HepG2 (cell line): ENCODE measurements around the gene TMTC1. TPM values are rescaled to one million over a fixed set of nuclear protein-coding genes. Genes with fewer than 3 reads are reported as not detected.

Experiments used
- ATAC-seq: fragments of 200-7000 bp; cut with Tn5 transposase; 3 replicates; pipeline ENCODE4 v1.9.1; 2020; ENCODE audit warnings: mild to moderate bottlenecking, moderate library complexity
- BruUV-seq: library from RNA; stranded (reverse); fragments of 400-500 nt; replicated peaks from 2 replicates; lab custom pipeline; 2021; lab: Mats Ljungman, UMichigan
- CTCF ChIA-PET: fragments of 300-600 bp; formaldehyde crosslinking; extraction: SDS; loops from one replicate; lab custom pipeline; 2021; ENCODE audit warnings: low total read pairs, inconsistent platforms, low intra/inter-chr PET ratio; lab: Yijun Ruan, JAX
- POLR2A ChIA-PET: fragments of 350-600 bp; sonication (Branson Sonifier 250); formaldehyde crosslinking; loops from one replicate; lab custom pipeline; 2020; ENCODE audit warnings: antibody characterized with exemption, inconsistent platforms; lab: Yijun Ruan, JAX
- DNase-seq: peaks from one replicate; pipeline ENCODE4 v3.0.0-alpha.2; 2015; ENCODE audit warnings: low spot score
- FAIRE-seq: peaks from 3 replicates; lab custom pipeline; 2011; peaks lifted over from hg19 to GRCh38; lab: Jason Lieb, UNC
- H2AFZ ChIP-seq: one replicate; pipeline ENCODE4 v1.6.1; 2011; ENCODE audit warnings: low read length, inconsistent platforms
- H3K27ac ChIP-seq: fragments of 300-600 bp; 3 replicates; pipeline ENCODE4 v1.8.0; 2011; ENCODE audit warnings: mixed run types, mild to moderate bottlenecking, mixed read lengths, low read length, inconsistent platforms; ENCODE audit not compliant: insufficient read depth; ENCODE audit errors: extremely low read length
- H3K27me3 ChIP-seq, 2 experiments: fragments of 200-600 bp in 1 of 2; 2 replicates in 1 of 2; 3 replicates in 1 of 2; pipeline versions ENCODE4 v1.6.0 to v1.8.0; 2011; ENCODE audit warnings: low read length in 2 of 2, mild to moderate bottlenecking in 2 of 2, moderate library complexity in 2 of 2, inconsistent platforms in 1 of 2; ENCODE audit not compliant: insufficient read depth in 2 of 2, control insufficient read depth in 1 of 2
- H3K36me3 ChIP-seq, 2 experiments: fragments of 200-600 bp in 1 of 2; replicated peaks in 1 of 2; 2 replicates in 1 of 2; 3 replicates in 1 of 2; pipeline versions ENCODE4 v1.5.1 to v1.8.0; 2011; ENCODE audit warnings: low read length in 2 of 2, inconsistent platforms in 1 of 2; ENCODE audit not compliant: insufficient read depth in 2 of 2, control insufficient read depth in 1 of 2
- H3K4me1 ChIP-seq: 2 replicates; pipeline ENCODE4 v1.5.1; 2012; ENCODE audit warnings: low read length, inconsistent platforms; ENCODE audit not compliant: insufficient read depth
- H3K4me2 ChIP-seq: 2 replicates; pipeline ENCODE4 v1.6.0; 2011; ENCODE audit warnings: low read depth, low read length, inconsistent platforms
- H3K4me3 ChIP-seq, 3 experiments: fragments of 200-600 bp in 1 of 3; sonication (generic), shearing (Covaris generic) in 1 of 3; replicated peaks in 1 of 3; 2 replicates each; pipeline ENCODE4 v1.5.1; 2011 to 2016; ENCODE audit warnings: low read length in 3 of 3, inconsistent platforms in 2 of 3, low read depth in 2 of 3, mild to moderate bottlenecking in 2 of 3, control low read depth in 1 of 3, mixed read lengths in 1 of 3; ENCODE audit not compliant: insufficient read depth in 1 of 3
- H3K79me2 ChIP-seq: one replicate; pipeline ENCODE4 v1.6.1; 2011; ENCODE audit warnings: low read length, inconsistent platforms; ENCODE audit not compliant: insufficient read depth
- H3K9ac ChIP-seq: 2 replicates; pipeline ENCODE4 v1.6.0; 2011; ENCODE audit warnings: mild to moderate bottlenecking, low read depth, low read length, inconsistent platforms; ENCODE audit not compliant: insufficient read depth
- H3K9me3 ChIP-seq: 2 replicates; pipeline ENCODE4 v1.5.1; 2012; ENCODE audit warnings: mild to moderate bottlenecking, low read length
- H4K20me1 ChIP-seq: 2 replicates; pipeline ENCODE4 v1.6.0; 2011; ENCODE audit warnings: inconsistent platforms, mild to moderate bottlenecking, low read length, moderate library complexity; ENCODE audit not compliant: insufficient read depth
- HCFC1 ChIP-seq: fragments of 150-350 bp; IDR thresholded peaks from 2 replicates; pipeline ENCODE4 v1.6.1; 2014; ENCODE audit warnings: low read depth, low read length
- KLF15 ChIP-seq: sonication (generic); formaldehyde crosslinking; IDR thresholded peaks from 2 replicates; pipeline ENCODE4 v1.8.1; 2023; ENCODE audit warnings: borderline replicate concordance, mild to moderate bottlenecking, inconsistent platforms, missing genetic modification reagents, mixed read lengths
- MXD4 ChIP-seq: IDR thresholded peaks from 2 replicates; pipeline ENCODE4 v1.6.1; 2016; ENCODE audit warnings: mild to moderate bottlenecking, missing biosample characterization, missing genetic modification reagents
- MYNN ChIP-seq: sonication (generic); formaldehyde crosslinking; IDR thresholded peaks from 2 replicates; pipeline ENCODE4 v1.4.0; 2020; ENCODE audit warnings: mild to moderate bottlenecking, low read depth, missing genetic modification reagents
- NFYC ChIP-seq: IDR thresholded peaks from 2 replicates; pipeline ENCODE4 v1.6.1; 2016; ENCODE audit warnings: missing genetic modification reagents, missing compliant biosample characterization
- RAD21 ChIP-seq: fragments of 450-650 bp; formaldehyde crosslinking; IDR thresholded peaks from 2 replicates; pipeline ENCODE4 v1.5.0; 2020; ENCODE audit warnings: mild to moderate bottlenecking
- RBM22 ChIP-seq: fragments of 200-400 bp; formaldehyde crosslinking; optimal IDR thresholded peaks from 2 replicates; pipeline ENCODE3; 2017; ENCODE audit warnings: mild to moderate bottlenecking, low read length, moderate library complexity
- SOX5 ChIP-seq: IDR thresholded peaks from 2 replicates; pipeline ENCODE4 v1.6.1; 2016; ENCODE audit warnings: borderline replicate concordance
- TCF7L2 ChIP-seq: IDR thresholded peaks from 2 replicates; pipeline ENCODE4 v1.6.1; 2011; ENCODE audit warnings: mild to moderate bottlenecking, low read depth, low read length, moderate library complexity
- TGIF2 ChIP-seq: IDR thresholded peaks from 2 replicates; pipeline ENCODE4 v1.6.1; 2016; ENCODE audit warnings: control low read depth, missing compliant biosample characterization
- ZC3H13 ChIP-seq: sonication (generic); formaldehyde crosslinking; IDR thresholded peaks from 2 replicates; pipeline ENCODE4 v1.8.1; 2023; ENCODE audit warnings: mild to moderate bottlenecking, missing genetic modification reagents, moderate library complexity
- ZFX ChIP-seq: sonication (generic); formaldehyde crosslinking; IDR thresholded peaks from 2 replicates; pipeline ENCODE4 v1.4.0; 2020; ENCODE audit warnings: mild to moderate bottlenecking, low read depth, missing genetic modification reagents, moderate library complexity
- ZFY ChIP-seq: sonication (generic); formaldehyde crosslinking; IDR thresholded peaks from 2 replicates; pipeline ENCODE4 v1.4.0; 2020; ENCODE audit warnings: missing genetic modification reagents
- ZKSCAN1 ChIP-seq: fragments of 150-350 bp; IDR thresholded peaks from 2 replicates; pipeline ENCODE4 v1.6.1; 2014; ENCODE audit warnings: low read length
- ZNF282 ChIP-seq: fragments of 450-650 bp; IDR thresholded peaks from 2 replicates; pipeline ENCODE4 v1.6.1; 2018; ENCODE audit not compliant: partially characterized antibody
- ZNF317 ChIP-seq: sonication (generic); formaldehyde crosslinking; IDR thresholded peaks from 2 replicates; pipeline ENCODE4 v1.5.0; 2020; ENCODE audit warnings: mild to moderate bottlenecking, missing genetic modification reagents
- WGBS: methylation state at CpG from one replicate; pipeline ENCODE4 v1.1.6; 2017; ENCODE audit warnings: low lambda C conversion rate; 5-methylcytosine and 5-hydroxymethylcytosine counted together
- in situ Hi-C: cut with HindIII; loops from 2 replicates; pipeline ENCODE4 v1.10.0; 2017; ENCODE audit warnings: low pct_unique_long_range_greater_than_20kb; ENCODE audit not compliant: extremely low pct_ligation_motif_present
- intact Hi-C: fragments of 100-400 bp; cut with micrococcal nuclease; formaldehyde crosslinking; loops from one replicate; pipeline ENCODE4 v1.10.0; 2022; ENCODE audit not compliant: unreplicated experiment
- polyA plus RNA-seq, 8 experiments: library from polyadenylated mRNA; depleted of rRNA in 3 of 8; stranded (reverse) in 7 of 8; unstranded in 1 of 8; fragments of >200 nt; fragmentation: Illumina TruSeq in 4 of 8; extraction: Trizol in 4 of 8; gene quantifications; 2 replicates each; pipeline versions ENCODE4 v1.2.1 to v1.2.3, GENCODE V29; 2011 to 2016; ENCODE audit warnings: low read depth in 4 of 8, missing spikeins in 1 of 8, mixed read lengths in 1 of 8; ENCODE audit not compliant: insufficient read depth in 1 of 8
- total RNA-seq, 5 experiments: library from RNA; depleted of rRNA; stranded (reverse); fragments of >200 nt; fragmentation: Illumina TruSeq; extraction: Trizol; gene quantifications; 2 replicates each; pipeline ENCODE4 v1.2.3, GENCODE V29; 2016; ENCODE audit warnings: low read depth in 1 of 5
- TF ChIP-seq, protein P1 (sequence below): sonication (generic); formaldehyde crosslinking; IDR thresholded peaks from 2 replicates; pipeline ENCODE4 v1.4.0; 2020; ENCODE audit warnings: missing genetic modification reagents, low read depth, mild to moderate bottlenecking, borderline replicate concordance
- TF ChIP-seq, protein P2 (sequence below): fragments of 450-650 bp; IDR thresholded peaks from 2 replicates; pipeline ENCODE4 v1.6.1; 2016

Gene TMTC1
- total and polyA plus RNA-seq, 2 of the 13 experiments (the other 11 are each of a cell fraction or from before 2014, with no cell fraction given): 0.69 to 1.8 TPM

DNA sequence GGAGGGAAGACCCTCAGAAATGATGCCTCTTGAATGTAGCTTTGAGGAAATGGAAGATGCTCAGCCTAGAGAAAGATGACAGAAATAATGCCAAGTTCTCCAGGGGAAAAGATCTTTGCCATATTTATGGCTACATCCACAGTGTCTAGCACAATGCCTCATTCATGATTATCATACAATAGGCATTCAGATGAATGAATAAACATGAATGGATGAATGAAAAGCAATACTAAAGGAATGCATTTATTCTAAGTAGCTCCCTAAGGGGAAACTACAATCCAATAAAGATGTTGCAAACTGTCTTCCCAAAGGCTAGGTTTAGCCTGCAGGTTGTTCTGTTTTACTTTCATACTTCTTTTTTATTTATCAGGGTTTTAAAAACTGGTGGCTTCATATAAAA, 12.0 kb downstream of the TMTC1 start:
- Histone ChIP-seq H3K36me3 (no peaks in the 10 kb centered on the region), H3K4me3 (no peak overlapping the region), H2AFZ (no peak overlapping the region), H3K9me3 (0 out of 2 replicates have a peak, but pooled peaks cover 10% of the 10 kb centered on the region), H3K27ac (no peak overlapping the region), H3K4me2 (no peak overlapping the region), H4K20me1 (no peaks in the 10 kb centered on the region), H3K27me3 (no peaks in the 10 kb centered on the region), H3K4me1 (no peaks in the 10 kb centered on the region), H3K79me2 (no peaks in the 10 kb centered on the region), H3K9ac (no peak overlapping the region)
- in situ Hi-C loops: no loop called here
- FAIRE-seq (no peak), ATAC-seq (no peak), DNase-seq (no peak)
- intact Hi-C loops: no loop called here
- POLR2A ChIA-PET: no interaction called here
- no TSS peak for BruUV-seq
- CTCF ChIA-PET: no interaction called here
- TF ChIP-seq TGIF2 (CRISPR knock-in tag) (no peak), KLF15 (CRISPR knock-in tag) (no peak), RBM22 (no peak)
- TF ChIP-seq, protein P1, sequence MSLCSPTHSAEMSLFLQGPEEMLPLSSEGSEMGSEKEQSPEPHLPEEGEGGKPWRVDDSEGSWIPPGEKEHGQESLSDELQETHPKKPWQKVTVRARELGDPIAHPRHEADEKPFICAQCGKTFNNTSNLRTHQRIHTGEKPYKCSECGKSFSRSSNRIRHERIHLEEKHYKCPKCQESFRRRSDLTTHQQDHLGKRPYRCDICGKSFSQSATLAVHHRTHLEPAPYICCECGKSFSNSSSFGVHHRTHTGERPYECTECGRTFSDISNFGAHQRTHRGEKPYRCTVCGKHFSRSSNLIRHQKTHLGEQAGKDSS: no peak

DNA sequence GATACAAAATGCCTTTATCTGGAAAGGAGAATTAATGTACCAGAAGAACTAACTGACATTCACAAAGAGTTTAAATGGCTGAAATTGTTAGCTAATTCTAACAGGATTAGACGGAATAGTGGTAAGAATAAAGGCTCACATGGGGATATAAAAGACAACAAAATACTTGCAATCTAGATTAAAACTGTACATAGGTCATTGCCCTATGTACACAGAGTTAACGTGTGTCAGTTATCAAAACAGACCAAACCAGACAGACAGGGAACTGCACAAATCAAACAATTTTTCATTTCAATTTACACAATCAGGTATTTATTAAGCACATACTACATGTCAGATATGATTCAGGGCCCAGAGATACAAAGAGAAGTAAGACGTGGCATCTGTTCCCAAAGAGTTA, 12.6 kb downstream of the TMTC1 start:
- 2% methylated on average over 3 of the region's 3 CpGs for WGBS
- no peaks in the 10 kb centered on the region for H3K79me2 ChIP-seq
- no TSS peak for BruUV-seq
- H3K9me3 ChIP-seq: 0 out of 2 replicates have a peak, but pooled peaks cover 10% of the 10 kb centered on the region
- H3K9ac ChIP-seq: no peak overlapping the region
- intact Hi-C loops: no loop called here
- ChIA-PET CTCF (no interaction called here), POLR2A (no interaction called here)
- H3K27ac ChIP-seq: no peak overlapping the region
- no peaks in the 10 kb centered on the region for H4K20me1 ChIP-seq
- no peak for ATAC-seq
- no peak for FAIRE-seq
- no peak overlapping the region for H3K4me3 ChIP-seq
- no peak overlapping the region for H2AFZ ChIP-seq
- no peaks in the 10 kb centered on the region for H3K36me3 ChIP-seq
- DNase-seq: no peak
- in situ Hi-C loops: no loop called here
- no peaks in the 10 kb centered on the region for H3K4me1 ChIP-seq
- no peak overlapping the region for H3K4me2 ChIP-seq
- H3K27me3 ChIP-seq: no peaks in the 10 kb centered on the region
- TF ChIP-seq TCF7L2 (no peak), ZC3H13 (CRISPR knock-in tag) (no peak), SOX5 (CRISPR knock-in tag) (no peak), ZNF317 (no peak), ZKSCAN1 (no peak), MXD4 (no peak), ZFX (CRISPR knock-in tag) (no peak), ZNF282 (no peak), ZFY (CRISPR knock-in tag) (no peak), HCFC1 (no peak), NFYC (no peak), RAD21 (no peak), MYNN (no peak)
- TF ChIP-seq, protein P2, sequence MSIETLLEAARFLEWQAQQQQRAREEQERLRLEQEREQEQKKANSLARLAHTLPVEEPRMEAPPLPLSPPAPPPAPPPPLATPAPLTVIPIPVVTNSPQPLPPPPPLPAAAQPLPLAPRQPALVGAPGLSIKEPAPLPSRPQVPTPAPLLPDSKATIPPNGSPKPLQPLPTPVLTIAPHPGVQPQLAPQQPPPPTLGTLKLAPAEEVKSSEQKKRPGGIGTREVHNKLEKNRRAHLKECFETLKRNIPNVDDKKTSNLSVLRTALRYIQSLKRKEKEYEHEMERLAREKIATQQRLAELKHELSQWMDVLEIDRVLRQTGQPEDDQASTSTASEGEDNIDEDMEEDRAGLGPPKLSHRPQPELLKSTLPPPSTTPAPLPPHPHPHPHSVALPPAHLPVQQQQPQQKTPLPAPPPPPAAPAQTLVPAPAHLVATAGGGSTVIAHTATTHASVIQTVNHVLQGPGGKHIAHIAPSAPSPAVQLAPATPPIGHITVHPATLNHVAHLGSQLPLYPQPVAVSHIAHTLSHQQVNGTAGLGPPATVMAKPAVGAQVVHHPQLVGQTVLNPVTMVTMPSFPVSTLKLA: no peak
